Measurements from ENCODE around the gene POLH.

The POLH gene

DNA sequence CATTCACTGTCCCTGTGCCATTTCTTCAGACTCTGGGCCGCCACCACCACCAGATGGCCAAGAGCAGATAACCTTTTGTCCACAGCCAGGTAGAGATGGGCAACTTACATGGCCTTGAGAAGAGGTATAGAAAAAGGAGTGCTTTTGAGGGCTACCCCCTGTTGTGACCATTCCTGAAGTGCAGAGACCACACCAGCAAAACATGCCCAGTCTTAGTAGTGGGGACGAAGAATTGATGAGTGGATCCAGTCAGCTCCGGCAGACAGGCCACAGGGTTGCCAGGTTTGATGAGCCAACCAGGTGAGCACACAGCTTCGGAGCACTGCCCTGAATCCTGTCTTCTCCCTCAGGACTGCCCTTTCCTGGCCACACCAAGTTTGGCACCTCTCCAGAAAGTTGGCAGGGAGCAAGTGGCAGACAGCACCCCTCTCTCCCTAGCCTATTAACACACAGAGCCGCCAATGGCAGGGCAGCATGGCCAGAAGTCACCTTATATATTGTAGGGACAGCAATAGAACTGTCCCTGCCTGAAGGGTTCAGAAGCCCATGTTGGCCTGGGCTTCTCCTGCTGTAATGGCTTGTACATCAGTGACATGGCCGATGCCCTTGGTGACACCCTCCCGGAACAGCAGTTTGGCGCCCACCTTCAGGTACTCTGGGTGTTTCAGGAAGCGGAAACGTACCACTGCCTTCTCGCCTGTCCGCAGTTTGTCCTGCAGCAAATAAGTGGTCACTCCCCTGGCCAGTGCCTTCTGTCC is 45.3 kb downstream of the POLH start:
- no peak for FAIRE-seq
- no peak for TF ChIP-seq TAF1 (IDR thresholded peaks at IDR 0.05; ENCODE audit: low read depth, low read length)
- no peak for TF ChIP-seq POU2F2 (IDR thresholded peaks at IDR 0.05; ENCODE audit: low read depth, low read length)
- no peak for TF ChIP-seq SPI1 (IDR thresholded peaks at IDR 0.05; ENCODE audit: low read depth, low read length)
- TF ChIP-seq POLR2AphosphoS5 (IDR thresholded peaks at IDR 0.05; ENCODE audit: low read depth, low read length) = no peak; the same call in 1 of the 2 replicates
- TF ChIP-seq POLR2A (IDR thresholded peaks at IDR 0.05; ENCODE audit: low read depth, low read length) = no peak
- no peak for TF ChIP-seq PAX5 (IDR thresholded peaks at IDR 0.05; ENCODE audit: insufficient read depth, low read length, severe bottlenecking)
- DNase-seq (ENCODE audit: insufficient read length, low spot score) = no peak

- no peak for FAIRE-seq
- DNase-seq (ENCODE audit: insufficient read length, low spot score) = no peak
- TF ChIP-seq POLR2A (IDR thresholded peaks at IDR 0.05; ENCODE audit: low read depth, low read length) = no peak
- no peak; the same call in 1 of the 2 replicates for TF ChIP-seq POLR2AphosphoS5 (IDR thresholded peaks at IDR 0.05; ENCODE audit: low read depth, low read length)
- TF ChIP-seq POU2F2 (IDR thresholded peaks at IDR 0.05; ENCODE audit: low read depth, low read length) = no peak
- no peak for TF ChIP-seq TAF1 (IDR thresholded peaks at IDR 0.05; ENCODE audit: low read depth, low read length)
- TF ChIP-seq PAX5 (IDR thresholded peaks at IDR 0.05; ENCODE audit: insufficient read depth, low read length, severe bottlenecking) = no peak
- TF ChIP-seq SPI1 (IDR thresholded peaks at IDR 0.05; ENCODE audit: low read depth, low read length) = no peak
Measured at GRCh38 chr6:43621836-43622180, 45.8 kb downstream of the POLH start.

DNA sequence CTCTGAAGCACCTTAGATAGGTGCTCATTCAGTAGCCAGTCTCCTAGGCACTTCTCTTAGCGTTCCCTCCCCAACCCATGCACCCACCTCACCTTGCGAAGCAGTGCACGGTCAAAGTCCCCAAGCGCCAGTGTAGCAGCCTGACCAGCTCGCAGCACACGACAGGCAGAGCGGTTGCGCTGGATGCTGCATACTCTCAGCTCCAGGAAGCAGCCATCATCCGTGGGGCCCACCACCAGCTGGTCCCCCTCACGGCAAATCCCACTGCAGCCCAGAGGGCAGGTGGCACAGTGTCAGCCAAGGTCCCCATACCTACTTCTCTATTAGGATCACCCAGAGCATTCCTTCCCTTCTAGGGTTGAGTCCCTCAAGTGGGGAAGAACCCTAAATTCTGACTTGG is 46.6 kb downstream of the POLH start:
- DNase-seq (ENCODE audit: insufficient read length, low spot score) (no peak), FAIRE-seq (no peak)
- TF ChIP-seq POLR2AphosphoS5 (IDR thresholded peaks at IDR 0.05; ENCODE audit: low read depth, low read length) (no peak), POU2F2 (IDR thresholded peaks at IDR 0.05; ENCODE audit: low read depth, low read length) (no peak), POLR2A (IDR thresholded peaks at IDR 0.05; ENCODE audit: low read depth, low read length) (no peak), TAF1 (IDR thresholded peaks at IDR 0.05; ENCODE audit: low read depth, low read length) (no peak), PAX5 (IDR thresholded peaks at IDR 0.05; ENCODE audit: insufficient read depth, low read length, severe bottlenecking) (no peak), SPI1 (IDR thresholded peaks at IDR 0.05; ENCODE audit: low read depth, low read length) (no peak)

GRCh38 chr6:43623880-43624785 is 48.1 kb downstream of the POLH start:
- no peak for TF ChIP-seq SPI1 (IDR thresholded peaks at IDR 0.05; ENCODE audit: low read depth, low read length)
- TF ChIP-seq TAF1 (IDR thresholded peaks at IDR 0.05; ENCODE audit: low read depth, low read length) = no peak
- no peak for TF ChIP-seq PAX5 (IDR thresholded peaks at IDR 0.05; ENCODE audit: insufficient read depth, low read length, severe bottlenecking)
- no peak for TF ChIP-seq POLR2A (IDR thresholded peaks at IDR 0.05; ENCODE audit: low read depth, low read length)
- no peak for TF ChIP-seq POU2F2 (IDR thresholded peaks at IDR 0.05; ENCODE audit: low read depth, low read length)
- TF ChIP-seq POLR2AphosphoS5 (IDR thresholded peaks at IDR 0.05; ENCODE audit: low read depth, low read length) = no peak
- DNase-seq (ENCODE audit: insufficient read length, low spot score) (no peak), FAIRE-seq (no peak)

DNA sequence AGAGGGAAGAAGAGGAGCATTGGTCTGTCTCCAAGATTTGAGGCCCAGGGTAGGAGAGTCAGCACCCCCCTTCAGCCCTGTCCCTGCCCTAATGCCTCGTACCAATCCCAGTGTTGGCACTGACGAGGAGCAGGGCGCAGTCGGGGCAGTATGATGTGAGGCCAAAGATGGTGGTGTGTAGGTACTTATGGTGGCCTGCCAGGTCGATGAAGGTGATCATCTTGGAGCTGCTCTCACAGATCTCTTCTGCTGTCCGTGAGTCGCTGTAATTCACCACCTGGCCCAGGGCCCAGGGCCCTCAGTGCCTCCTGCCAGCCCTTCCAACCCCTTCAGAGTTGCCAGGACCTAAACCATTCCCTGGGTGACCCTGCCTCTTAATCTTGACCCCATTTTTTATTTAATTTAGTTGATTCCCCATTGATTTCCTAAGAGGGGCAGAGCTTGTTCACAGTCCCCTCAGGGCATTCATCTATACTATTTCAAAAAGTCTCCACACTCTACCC is 48.9 kb downstream of the POLH start:
- DNase-seq (ENCODE audit: insufficient read length, low spot score) (no peak), FAIRE-seq (no peak)
- no peak for TF ChIP-seq TAF1 (IDR thresholded peaks at IDR 0.05; ENCODE audit: low read depth, low read length)
- no peak; the same call in 1 of the 2 replicates for TF ChIP-seq POLR2AphosphoS5 (IDR thresholded peaks at IDR 0.05; ENCODE audit: low read depth, low read length)

- DNase-seq (ENCODE audit: insufficient read length, low spot score) (no peak), FAIRE-seq (no peak)
- no peak for TF ChIP-seq POU2F2 (IDR thresholded peaks at IDR 0.05; ENCODE audit: low read depth, low read length)
Measured at GRCh38 chr6:43625393-43625992, 49.5 kb downstream of the POLH start.

DNA sequence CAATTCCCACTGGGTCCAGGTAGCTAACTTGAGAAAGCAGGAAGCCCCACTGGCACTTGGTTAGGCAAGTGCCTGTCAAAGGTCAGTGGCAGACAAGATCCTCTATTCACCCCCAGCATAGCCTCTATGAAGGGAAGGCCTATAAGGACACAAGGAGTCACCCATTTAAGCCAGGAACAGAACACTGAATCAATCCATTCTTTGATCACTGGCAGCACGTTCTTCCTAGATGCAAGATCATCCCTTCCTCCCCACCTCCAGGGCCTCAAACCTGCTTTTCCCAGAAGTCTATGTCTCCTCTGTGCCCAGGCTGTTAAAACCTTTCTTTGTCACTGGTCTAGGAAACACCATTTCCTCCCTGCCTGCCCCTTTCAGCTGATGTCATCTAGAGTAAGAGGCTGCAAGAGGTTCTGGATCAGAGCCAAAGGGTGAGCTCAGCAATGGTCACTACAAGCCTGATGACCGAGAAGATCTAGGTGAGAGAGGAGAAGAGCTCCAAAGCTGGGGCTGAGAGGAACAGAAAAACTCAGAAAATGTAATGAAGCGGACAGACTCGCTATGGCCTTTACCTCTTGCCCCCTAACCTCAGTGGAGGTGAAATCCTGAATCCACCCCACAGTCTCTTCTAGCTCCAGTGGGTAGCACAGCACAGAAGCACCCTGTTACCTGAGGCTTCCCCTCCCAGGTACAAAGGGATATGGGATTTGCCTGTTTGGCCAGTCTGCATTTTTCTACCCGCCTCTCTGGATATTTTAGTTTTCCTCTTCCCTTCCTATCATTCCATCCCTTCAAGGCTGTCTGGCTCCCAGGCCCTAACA is 51.2 kb downstream of the POLH start:
- DNase-seq (ENCODE audit: insufficient read length, low spot score) = no peak
- no peak for FAIRE-seq
- no peak for TF ChIP-seq POU2F2 (IDR thresholded peaks at IDR 0.05; ENCODE audit: low read depth, low read length)
- TF ChIP-seq SPI1 (IDR thresholded peaks at IDR 0.05; ENCODE audit: low read depth, low read length) = 0 out of 2 replicates have a peak, but pooled peaks have one; percentile 6
- no peak for TF ChIP-seq PAX5 (IDR thresholded peaks at IDR 0.05; ENCODE audit: insufficient read depth, low read length, severe bottlenecking)
- TF ChIP-seq POLR2AphosphoS5 (IDR thresholded peaks at IDR 0.05; ENCODE audit: low read depth, low read length) = no peak
- TF ChIP-seq TAF1 (IDR thresholded peaks at IDR 0.05; ENCODE audit: low read depth, low read length) = no peak
- TF ChIP-seq POLR2A (IDR thresholded peaks at IDR 0.05; ENCODE audit: low read depth, low read length) = 0 out of 2 replicates have a peak, but pooled peaks have one; percentile 40

GRCh38 chr6:43628393-43629103 is 52.6 kb downstream of the POLH start:
- peak; percentile 9 for FAIRE-seq
- TF ChIP-seq SPI1 (IDR thresholded peaks at IDR 0.05; ENCODE audit: low read depth, low read length) (no peak), POLR2A (IDR thresholded peaks at IDR 0.05; ENCODE audit: low read depth, low read length) (peak; percentile 35; the same call in 1 of the 2 replicates), POLR2AphosphoS5 (IDR thresholded peaks at IDR 0.05; ENCODE audit: low read depth, low read length) (peak; percentile 67), TAF1 (IDR thresholded peaks at IDR 0.05; ENCODE audit: low read depth, low read length) (0 out of 2 replicates have a peak, but pooled peaks have one; percentile 9)
- DNase-seq (ENCODE audit: insufficient read length, low spot score) = peak; percentile 56

Data from GM12891 (cell line).